Hematopoietic multipotent progenitor cell (in vitro differentiated cells): ENCODE data around the gene ADAMTS8. TPM values are rescaled to one million over a fixed set of nuclear protein-coding genes. Genes with fewer than 3 reads are reported as not detected.

Source experiments
- DNase-seq, 3 donors: peaks; one replicate each; pipeline ENCODE4 v3.0.0-alpha.2; 2011 to 2015; ENCODE audit warnings: low read depth in 2 of 3, low spot score in 2 of 3
- total RNA-seq: library from RNA; depleted of rRNA; stranded (reverse); fragments of >200 nt; gene quantifications from one replicate; pipeline ENCODE4 v1.2.3, GENCODE V29; 2012

Gene ADAMTS8
- total RNA-seq, 1 donor: not detected

DNA sequence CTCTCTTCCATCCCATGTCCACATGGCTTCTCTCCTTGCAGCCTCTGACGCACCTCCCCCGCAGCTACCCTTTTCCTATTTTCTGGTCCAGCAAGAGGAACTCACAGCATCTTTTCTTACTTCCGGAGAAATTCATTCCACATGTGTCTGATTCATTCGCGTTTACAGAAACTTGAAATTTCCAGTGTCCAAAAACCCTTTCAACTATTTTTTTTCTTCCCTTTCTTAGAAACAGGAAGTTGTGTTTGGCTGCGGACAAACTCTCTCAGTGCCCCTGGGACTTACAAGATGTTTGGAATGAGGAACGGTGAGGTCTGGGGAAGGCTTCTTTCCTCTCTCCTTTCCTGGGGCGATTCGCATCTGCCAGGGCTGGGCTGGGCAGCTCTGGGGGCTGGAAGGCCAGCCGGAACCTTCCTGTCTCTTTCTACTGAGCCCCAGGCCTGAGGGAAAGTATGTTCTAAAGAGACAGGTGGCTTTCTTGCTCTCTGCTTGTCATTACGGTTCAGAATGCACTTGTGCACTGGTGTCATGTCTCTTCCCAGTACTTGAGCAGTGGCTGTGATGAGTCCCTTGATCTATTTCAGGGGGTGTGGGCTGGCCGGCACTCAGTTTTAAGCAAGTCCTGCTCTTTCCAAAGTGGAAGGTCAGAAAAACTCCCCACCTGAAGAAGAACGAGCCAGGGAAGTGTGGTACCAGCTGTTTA lies 27.5 kb downstream of the ADAMTS8 start:
- peak in 2 of 3 donors; percentile 30 to 49 for DNase-seq

DNA sequence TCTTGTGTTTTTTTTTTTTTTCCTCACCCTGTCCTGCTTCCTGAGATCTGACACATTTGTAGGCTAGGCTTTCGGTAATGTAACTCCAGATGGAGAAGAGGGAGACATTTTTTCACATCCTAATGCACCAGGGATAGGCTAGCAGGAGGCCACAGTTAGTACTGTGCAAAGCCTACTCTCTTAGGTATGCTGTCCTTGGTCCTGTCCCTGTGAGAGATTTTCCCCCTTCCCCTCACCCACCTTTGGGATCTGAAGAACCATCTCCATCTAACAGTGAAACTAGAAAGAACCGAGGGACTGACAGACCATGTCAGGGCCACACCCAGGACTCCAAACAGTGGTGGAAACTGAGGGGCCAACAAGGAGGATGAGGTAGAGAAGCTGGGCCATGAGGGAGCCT lies 29.2 kb downstream of the ADAMTS8 start:
- no peak for DNase-seq

DNA sequence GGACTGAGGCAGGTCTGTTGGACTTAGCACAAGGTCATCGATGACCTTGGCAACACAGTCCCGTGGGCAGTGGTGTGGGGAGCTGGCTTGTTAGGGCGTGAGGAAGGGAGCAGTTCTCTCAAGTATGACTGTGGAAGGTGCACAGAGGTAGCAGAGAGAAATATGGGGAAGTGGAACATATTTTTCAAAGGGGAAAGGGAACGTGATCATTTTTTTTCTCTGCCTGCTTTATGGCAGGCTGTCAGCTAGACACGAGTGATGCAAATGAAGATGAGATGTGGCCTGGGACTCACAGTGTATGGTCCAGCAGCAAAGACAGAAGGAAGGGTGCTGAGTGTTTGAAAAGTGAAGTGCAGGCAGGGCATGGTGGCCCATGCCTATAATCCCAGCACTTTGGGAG lies 30.6 kb downstream of the ADAMTS8 start:
- no peak for DNase-seq

DNA sequence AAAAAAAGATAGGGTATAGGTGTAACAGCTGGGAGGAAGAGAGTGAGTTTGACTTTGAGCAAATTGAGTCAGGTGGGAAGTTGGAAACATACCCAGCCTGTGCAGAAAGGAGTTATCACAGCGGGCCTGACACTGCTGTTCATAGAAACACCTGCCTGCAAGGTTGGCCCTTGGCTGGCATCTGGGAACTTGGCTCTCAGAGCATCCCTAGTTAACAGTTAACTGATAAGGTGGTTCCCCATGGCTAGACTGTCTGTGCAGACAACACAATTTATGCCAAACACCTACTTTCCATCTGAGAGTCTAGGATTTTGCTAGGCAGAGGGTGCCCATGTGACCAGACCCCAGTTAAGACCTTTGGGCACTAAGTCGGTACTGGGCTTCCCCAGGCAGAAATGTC lies 31.4 kb downstream of the ADAMTS8 start:
- no peak for DNase-seq

DNA sequence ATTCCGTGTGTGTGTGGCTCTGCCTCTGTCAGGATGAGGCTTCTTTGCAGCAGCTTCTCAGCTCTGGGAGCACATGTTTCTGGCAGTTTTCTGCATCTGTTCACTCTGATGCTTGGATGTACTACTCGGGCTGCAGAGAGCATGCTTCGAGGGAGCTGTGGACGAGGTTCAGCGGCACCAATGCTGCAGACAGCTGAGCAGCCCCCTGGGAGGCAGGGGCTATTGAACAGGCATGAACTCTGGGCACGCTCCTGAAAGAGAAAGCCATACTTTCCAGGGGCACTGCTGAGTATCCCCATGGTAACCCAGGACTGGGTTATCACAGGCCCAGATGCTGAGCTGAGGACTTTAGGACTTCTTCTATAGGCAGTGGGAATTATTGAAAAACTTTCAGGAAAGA lies 33.8 kb downstream of the ADAMTS8 start:
- DNase-seq: no peak

DNA sequence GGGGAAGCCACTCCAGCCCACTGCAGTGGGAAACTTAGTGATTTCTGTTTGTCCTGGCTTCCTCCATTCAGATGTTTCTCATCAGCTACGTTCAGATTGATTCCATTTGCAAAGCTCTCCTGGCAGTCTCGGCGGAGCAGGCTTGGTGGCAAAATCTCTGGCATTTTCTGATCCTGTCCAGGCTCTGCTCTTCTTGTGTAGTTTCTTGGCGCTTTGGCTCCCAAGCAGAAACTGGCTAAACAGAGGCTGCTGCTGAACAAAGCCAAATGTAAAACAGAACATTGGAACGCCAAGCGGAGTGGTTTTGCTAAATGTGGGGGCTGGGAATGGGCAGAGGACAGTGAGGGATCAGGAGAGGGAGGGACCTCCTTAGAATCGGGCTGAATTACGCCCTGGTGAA lies 36.7 kb downstream of the ADAMTS8 start:
- DNase-seq: no peak

DNA sequence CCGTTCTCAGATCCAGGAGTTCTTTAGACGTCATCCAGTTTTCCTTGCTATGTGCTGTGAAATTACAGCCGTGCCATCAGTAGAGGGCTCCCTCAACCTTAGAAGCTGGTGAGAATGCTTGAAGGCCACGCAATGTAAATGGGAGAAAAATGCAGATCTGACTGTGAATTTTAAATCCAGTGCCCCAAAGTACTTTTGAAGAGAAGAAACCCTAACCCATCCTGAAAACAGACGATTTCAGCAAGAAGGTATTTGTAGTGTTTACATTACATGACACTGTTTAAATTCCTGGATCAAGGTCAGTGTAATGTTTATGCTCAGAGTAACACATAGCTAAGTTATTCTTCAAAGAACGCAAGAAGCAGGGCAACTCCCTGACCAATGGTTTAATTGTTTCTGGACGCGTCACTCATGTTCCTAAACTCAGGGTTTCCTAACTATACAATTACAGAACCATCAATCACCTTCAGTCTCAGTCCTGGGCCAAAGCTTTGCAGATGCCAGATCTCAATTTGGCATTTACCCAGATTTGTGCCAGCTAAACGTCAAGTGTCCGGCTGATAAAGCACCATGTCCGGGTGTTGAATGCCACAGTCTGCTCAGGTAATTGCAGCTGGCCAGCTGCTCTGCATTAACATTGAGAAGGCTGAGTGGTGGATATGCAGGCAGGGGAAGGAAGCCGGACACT lies 38.2 kb downstream of the ADAMTS8 start:
- DNase-seq: no peak

DNA sequence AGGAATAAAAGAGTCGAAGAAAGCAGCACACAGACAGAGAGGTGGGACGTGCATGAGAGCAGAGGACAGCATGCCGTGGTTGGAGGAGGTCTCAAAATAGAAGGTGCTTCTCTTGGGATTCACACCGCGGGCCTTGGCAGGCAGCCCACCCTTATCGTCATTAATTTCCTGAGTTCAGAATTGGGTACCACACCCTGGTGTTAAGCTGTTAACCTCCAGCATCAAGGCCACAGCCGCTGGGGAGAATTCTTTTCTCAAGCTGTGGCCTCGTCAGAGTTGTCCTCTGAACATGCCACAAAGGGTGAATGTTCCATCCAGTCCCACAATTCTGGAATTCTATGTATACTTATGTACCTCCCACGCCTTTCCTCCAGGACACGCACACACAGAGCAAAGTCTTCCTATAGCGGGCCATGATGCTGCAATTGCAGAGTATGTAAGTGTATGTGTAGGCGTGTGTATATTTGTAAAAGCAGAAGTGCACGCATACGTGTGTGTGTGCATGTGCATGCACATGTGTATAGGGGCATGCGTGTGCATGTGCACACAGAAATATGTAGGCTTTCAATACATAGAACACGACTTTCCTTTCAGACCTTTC lies 39.0 kb downstream of the ADAMTS8 start:
- no peak for DNase-seq

DNA sequence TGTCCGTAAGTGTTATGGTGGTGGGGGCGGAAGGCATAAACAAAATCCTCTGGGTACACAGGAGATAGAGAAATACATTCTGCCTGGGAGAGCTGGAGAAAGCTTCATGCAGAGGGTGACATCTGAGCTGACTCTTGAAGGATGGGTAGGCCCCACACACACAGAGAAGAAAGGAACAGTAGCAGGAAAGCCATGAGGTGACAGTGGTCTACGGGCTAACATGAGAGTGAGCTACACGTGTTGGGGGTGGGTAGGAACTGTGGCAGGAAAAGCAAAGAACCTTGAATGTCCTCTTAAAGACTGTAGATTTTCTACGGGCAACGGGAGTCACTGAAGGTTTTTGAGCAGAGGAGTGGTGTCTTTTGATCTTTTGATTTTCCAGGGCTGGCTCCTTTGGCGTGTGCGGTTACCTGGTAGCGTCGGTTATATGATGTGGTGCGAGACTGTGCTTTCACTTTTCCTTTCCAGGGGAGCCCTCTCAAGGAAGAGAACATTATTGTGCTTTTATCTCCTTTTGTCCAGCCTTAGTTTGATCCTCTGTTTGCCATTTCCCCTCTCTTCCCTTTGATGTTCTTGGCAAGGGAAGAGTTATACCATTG lies 39.7 kb downstream of the ADAMTS8 start:
- no peak for DNase-seq

DNA sequence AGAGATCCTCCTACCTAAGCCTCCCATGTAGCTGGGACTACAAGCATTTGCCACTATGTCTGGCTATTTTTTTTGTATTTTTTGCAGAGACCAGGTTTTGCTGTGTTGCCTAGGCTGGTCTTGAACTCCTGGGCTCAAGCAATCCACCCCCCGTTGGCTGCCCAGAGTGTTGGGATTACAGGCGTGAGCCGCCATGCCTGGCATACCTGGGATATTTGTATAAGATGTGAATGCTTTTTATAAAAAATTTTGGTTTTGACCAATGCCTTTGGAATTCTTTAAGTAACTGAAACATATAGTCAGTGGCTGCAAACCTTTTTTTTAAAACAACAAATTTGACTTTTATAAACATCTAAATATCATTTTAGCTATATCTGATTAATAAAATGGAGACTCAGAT lies 42.4 kb downstream of the ADAMTS8 start:
- no peak for DNase-seq

DNA sequence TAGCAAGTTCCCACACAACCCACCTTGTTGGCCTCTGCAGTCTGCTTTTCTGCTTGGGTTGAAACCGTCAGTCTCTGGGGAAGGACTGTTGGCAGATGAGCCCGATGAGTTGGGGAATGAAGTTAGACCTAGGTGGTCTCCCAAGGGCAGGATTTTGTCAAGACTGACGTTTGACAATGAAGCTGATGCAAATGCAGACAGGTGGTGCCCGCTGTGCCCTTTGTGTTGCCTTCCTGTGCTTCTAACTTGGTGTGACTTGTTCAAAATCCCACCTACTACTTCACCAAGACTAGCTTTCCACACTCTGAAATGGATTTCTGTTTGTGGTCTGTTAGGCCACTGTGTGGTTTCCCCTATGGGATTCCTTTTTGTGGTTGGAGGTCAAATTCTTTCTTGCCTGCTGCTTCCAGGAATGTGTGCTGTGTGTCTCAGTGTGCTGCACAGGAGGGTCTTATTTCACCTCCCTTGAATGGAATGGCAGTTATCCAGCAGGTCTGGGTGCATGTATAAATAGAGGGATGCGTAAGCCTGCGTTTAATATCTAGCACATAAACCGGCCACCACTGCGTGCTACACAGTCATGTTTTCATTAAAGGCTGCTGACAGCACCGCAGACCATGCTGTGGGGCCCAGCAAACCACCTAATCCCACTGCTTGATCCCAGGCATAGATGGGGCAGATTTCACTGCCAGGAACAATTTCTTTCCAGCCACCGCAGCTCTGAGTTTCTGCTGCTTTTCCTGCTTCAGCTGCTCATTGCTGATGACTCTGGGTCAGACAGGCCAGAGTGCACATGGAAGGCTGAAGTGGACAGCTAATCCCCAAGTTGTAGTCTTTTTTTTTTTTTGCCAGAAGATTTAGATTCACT lies 44.8 kb downstream of the ADAMTS8 start:
- DNase-seq: peak in 1 of 3 donors; percentile 16

DNA sequence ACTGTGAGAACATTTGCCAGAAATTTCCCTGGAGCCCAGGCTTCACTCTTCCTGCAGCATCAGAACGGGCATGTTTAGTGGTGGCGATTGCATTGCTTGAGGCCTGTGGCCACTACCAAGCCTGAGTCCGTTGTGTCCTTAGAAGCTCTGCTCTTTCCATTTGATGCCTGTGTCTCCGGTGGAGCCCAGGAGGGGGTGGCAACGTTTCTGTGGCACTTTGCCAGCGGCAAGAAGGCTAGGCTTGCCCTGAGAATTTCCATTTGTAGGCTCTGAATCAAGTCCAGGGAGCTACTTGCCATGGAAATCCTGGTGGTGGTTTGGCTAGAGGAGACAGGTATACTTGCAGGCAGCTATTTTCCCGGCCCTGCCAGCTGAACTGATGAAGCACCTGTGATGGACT lies 47.1 kb downstream of the ADAMTS8 start:
- DNase-seq: no peak

DNA sequence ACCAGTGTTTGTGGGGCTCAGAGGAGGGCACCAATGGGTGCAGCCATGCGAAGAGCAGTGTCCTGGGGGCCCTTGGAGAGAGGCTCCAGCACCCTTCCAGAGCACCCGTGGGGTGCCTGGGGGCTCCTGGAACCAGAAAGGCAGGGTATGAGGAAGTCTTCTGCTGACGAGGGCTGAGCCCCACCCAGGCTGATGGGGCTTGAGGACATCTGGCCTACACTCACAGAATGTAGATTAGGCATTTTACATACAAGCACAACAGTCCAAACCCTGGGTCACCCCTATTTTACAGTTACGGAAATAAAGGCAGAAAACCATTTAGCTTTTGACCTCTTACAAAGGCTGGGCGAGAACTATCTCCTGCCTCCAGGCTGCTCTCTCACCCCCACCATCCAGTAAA lies 47.6 kb downstream of the ADAMTS8 start:
- DNase-seq: no peak

DNA sequence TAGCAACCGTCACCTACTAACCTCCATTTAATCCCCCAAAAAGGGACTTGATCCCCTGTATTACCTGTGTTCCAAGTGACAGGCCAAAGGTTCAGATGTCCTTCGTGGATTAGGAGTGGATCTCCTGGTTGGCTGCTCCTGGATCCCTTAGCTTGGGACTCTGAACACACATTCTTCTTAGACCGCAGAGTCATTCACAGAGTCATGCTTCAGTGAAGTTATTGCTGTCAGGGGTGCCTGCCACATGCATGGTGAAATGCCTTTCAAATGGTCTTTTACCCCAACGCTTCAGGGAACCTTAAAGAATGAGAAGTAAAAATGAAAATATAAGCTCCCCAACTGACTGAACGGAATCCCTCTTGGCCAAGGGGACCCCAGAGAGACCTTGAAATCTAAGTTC lies 49.1 kb downstream of the ADAMTS8 start:
- DNase-seq: no peak

DNA sequence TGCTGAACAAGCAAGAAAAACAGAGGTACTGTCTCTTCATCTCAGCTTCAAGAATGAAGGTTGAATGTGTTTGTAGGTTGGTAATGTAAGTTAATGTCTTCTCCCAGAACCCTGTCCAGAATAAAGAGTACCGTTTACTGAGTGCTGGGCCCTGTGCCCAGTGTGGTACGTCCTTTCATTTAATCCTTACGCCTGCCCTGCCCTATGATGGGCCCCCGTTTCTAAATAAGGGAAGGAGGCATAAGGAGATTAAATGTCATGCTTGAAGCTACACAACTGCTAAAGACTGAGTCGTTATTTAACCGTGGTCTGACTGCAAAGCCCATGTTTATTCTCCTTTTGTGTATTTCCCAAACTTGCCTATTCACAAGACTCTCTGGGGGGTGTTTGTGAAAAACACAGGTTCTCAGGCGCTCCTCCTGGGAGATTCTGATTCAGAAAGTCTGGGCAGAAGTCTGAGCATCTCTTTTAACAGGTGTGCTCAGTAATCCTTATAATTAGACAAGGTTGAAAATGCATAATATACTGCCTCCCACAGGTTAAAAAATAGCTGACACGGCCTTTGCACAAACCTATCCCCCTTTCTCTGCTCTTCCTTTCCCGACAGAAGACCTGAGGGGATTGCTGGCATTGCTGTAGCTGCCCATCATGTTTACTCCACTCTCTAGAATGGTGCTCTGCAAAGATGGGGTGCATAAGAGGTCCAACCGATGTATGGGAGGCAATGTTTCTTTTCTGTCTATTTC lies 57.4 kb downstream of the ADAMTS8 start:
- no peak for DNase-seq

DNA sequence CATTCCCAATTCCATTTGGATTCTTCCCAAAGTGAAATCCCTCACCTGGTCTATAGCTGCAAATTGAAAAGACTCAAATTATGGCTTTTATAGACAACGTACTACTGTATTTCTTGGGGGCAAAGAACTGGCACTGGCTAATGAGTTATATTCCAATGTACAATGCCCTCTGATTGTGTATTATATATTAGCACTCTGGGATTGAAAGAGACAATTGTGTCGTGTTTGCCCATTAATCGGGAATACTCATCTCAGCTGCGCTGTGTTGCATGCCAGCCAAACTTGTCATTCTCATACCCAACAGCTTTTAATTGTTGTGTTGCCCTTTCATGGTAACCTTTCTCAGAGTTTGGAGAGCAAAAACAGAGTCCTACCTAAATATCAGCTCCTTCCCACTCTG lies 58.7 kb downstream of the ADAMTS8 start:
- no peak for DNase-seq

DNA sequence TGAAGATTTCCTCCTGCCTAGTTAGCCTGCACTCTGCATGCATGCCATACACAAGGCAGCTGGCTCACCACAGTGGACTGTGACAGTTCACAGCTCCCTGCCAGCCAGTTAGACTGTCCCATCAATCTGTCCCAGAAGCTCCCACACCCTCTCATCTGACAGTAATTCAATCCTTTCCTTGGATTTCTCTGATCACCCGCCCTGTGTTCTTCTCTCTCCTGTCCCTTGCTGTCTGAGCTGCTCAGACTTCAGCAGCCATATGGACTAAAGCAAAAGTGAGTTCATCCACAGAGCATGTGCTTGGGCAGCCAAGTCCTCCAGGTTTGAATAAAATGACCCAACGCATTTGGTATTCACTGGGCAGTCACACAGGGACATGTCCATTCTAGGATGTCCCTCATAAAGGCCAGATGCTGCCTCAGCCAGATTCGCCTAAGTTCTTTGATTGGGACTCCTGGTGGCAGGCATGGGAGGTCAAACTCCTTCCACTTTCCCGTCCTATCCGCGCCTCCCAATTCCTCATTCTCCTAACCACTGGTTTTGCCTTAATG lies 59.2 kb downstream of the ADAMTS8 start:
- DNase-seq: no peak

DNA sequence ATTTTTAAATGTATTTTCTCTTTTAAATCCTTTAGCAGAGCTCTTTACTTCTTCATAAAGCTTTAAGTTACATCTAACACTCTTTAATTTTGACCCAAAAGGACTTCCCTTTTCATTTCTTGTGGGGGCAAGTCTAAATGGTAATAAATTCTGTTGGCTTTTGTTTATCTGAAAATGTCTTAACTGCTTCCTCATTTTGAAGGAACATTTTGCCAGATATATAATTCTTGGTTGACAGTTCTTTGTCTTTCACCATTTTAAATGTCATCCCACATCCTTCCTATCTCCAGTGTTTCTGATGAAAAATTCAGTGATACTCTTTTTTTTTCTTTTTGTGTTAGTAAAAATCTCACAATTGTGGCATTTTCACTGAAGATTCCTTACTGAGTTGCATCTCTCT lies 69.0 kb downstream of the ADAMTS8 start:
- peak in 1 of 3 donors; percentile 54 for DNase-seq

DNA sequence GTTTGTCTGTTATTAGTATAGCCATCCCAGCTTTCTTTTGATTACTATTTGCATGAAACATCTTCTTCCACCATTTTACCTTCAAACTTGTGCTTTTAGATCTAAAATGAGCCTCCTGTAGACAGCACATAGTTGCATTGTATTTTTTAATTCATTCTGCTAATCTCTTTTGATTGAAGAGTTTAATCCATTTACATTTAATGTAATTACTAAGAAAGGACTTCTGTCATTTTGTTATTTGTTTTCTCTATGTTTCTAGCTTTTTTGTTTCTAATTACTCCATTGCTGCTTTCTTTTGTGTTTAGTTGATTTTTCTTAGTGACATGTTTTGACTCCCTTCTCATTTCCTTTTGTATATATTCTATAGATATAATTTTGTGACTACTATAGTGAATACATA lies 70.0 kb downstream of the ADAMTS8 start:
- DNase-seq: no peak
